Activated naive CD4-positive, alpha-beta T cell treated with anti-CD3 and anti-CD28 coated beads, Interleukin-2, amount 10 ng/mL, durations not matched to agents 7 days and 5 days (primary cell): ENCODE results near the gene NBAS.
"Not testable (repeated sequence)": the region's sequence is repeated elsewhere in the genome, so short reads cannot be mapped to it uniquely, and the experiment has no call there.

Experiments used
- CTCF ChIA-PET: fragments of 350-600 bp; sonication (Branson Sonifier 250); formaldehyde crosslinking; loops from one replicate; lab custom pipeline; 2021; ENCODE audit warnings: antibody characterized with exemption; lab: Charles Lee
- DNase-seq: peaks from one replicate; pipeline ENCODE4 v3.0.0-alpha.2; 2020
- H3K27ac Mint-ChIP-seq: one replicate; pipeline ENCODE4 v1.8.0; 2021; ENCODE audit warnings: mild to moderate bottlenecking, moderate library complexity, mixed read lengths
- H3K27me3 Mint-ChIP-seq: one replicate; pipeline ENCODE4 v1.8.0; 2021; ENCODE audit warnings: mild to moderate bottlenecking, mixed read lengths
- H3K36me3 Mint-ChIP-seq: one replicate; pipeline ENCODE4 v1.8.0; 2021; ENCODE audit warnings: mixed read lengths
- H3K4me1 Mint-ChIP-seq: one replicate; pipeline ENCODE4 v1.8.0; 2021; ENCODE audit warnings: mixed read lengths
- H3K4me3 Mint-ChIP-seq: one replicate; pipeline ENCODE4 v1.8.0; 2021; ENCODE audit warnings: mild to moderate bottlenecking, moderate library complexity, mixed read lengths
- H3K9me3 Mint-ChIP-seq: one replicate; pipeline ENCODE4 v1.8.0; 2021; ENCODE audit warnings: mixed read lengths

The NBAS gene

DNA sequence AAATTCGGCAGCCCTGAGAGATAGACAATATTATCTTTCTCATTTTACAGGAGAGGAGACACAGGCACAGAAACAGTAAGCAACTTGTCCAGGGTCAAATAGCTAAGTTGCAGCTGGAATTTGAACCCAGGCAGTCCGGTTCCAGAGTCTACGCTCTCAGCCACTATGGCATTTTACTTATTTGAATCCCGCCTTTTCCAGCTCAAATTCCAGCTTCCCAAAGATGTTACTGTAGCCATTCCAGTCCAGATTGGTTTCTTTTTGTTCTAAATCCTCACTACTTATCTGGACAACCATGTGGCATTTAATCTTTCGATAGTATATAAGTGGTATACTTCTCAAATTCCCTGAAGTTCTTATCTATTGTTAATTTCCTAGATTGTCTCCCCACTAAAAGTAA is 125.7 kb downstream of the NBAS start:
- Mint-ChIP-seq H3K4me3 (no peak overlapping the region), H3K4me1 (no peaks in the 10 kb centered on the region), H3K27ac (no peak overlapping the region), H3K9me3 (no peaks in the 10 kb centered on the region), H3K27me3 (no peaks in the 10 kb centered on the region), H3K36me3 (peaks cover 2% of the 10 kb centered on the region)
- DNase-seq, result no peak
- CTCF ChIA-PET, result no interaction called here

GRCh38 chr2:15432642-15433256 is 128.4 kb downstream of the NBAS start:
- no peaks in the 10 kb centered on the region for H3K9me3 Mint-ChIP-seq
- H3K4me3 Mint-ChIP-seq, result no peak overlapping the region
- H3K27me3 Mint-ChIP-seq, result no peaks in the 10 kb centered on the region
- H3K27ac Mint-ChIP-seq, result no peak overlapping the region
- no peak for DNase-seq
- no peaks in the 10 kb centered on the region for H3K4me1 Mint-ChIP-seq
- CTCF ChIA-PET, result no interaction called here
- no peaks in the 10 kb centered on the region for H3K36me3 Mint-ChIP-seq

GRCh38 chr2:15429032-15429431 is 132.1 kb downstream of the NBAS start:
- Mint-ChIP-seq H3K27me3 (no peaks in the 10 kb centered on the region), H3K4me1 (no peaks in the 10 kb centered on the region), H3K9me3 (no peaks in the 10 kb centered on the region), H3K4me3 (no peak overlapping the region), H3K36me3 (peaks cover 5% of the 10 kb centered on the region), H3K27ac (no peak overlapping the region)
- CTCF ChIA-PET, result no interaction called here
- no peak for DNase-seq

DNA sequence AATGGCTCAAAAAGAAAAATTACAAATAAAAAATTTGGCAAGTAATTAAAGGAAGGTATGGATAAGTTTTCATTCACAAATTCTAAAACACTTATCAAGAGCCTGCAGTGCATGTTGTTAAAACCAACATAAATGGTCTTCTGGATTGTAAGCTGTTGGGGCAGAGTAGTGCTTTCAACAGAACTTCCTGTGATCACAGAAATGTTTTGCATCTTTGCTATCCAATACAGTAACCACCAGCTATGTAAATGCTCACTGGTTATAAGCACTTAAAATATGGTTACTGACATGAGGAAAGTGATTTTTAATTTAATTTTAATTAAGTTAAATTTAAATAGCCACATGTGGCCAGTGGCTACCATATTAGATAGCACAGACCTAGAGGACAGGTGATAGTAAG is 133.1 kb downstream of the NBAS start:
- H3K4me3 Mint-ChIP-seq, result no peak overlapping the region
- no peaks in the 10 kb centered on the region for H3K4me1 Mint-ChIP-seq
- no peaks in the 10 kb centered on the region for H3K9me3 Mint-ChIP-seq
- H3K36me3 Mint-ChIP-seq, result peaks cover 5% of the 10 kb centered on the region
- H3K27me3 Mint-ChIP-seq, result no peaks in the 10 kb centered on the region
- no peak for DNase-seq
- H3K27ac Mint-ChIP-seq, result no peak overlapping the region
- CTCF ChIA-PET, result no interaction called here

DNA sequence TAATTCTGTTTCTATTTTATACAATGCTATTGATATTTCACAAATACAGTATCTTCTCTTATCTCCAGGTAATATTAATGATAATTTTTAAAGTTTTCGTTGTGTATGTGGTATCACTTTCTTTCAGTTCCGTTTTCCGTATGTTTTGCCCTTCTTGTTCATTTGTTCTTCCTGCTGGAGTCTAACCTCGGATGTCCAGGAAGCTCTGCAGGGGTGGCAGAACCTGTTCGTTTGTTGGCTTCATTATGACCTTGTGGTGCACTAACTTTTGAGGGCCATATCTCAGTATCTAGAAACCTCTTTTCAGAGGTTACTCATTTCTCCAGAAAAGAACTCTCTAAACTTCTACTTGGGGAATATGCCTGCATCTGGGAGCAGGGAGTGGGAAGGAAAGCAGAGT is 134.5 kb downstream of the NBAS start:
- H3K4me3 Mint-ChIP-seq, result no peak overlapping the region
- DNase-seq, result no peak
- H3K27me3 Mint-ChIP-seq, result no peaks in the 10 kb centered on the region
- H3K9me3 Mint-ChIP-seq, result no peaks in the 10 kb centered on the region
- CTCF ChIA-PET, result no interaction called here
- peaks cover 5% of the 10 kb centered on the region for H3K36me3 Mint-ChIP-seq
- H3K27ac Mint-ChIP-seq, result no peak overlapping the region
- no peaks in the 10 kb centered on the region for H3K4me1 Mint-ChIP-seq

DNA sequence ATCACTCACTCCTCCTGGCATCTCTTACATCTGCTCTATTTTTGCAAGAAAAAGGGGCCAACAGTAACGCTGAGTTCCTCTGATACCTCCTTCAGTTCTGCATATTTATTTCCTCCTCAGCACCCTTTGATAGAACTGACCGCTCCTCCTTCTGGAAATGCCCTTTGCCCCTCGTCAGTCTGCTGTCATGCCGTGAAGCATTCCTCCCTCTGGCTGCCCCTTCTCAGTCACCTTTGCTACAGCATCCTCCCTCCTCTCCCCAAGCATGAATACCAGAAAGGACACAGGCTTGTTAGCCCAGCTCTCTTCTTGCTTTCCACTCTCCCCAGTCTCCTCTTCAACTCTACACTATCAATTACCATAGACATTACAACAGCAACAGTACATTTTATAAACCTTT is 135.4 kb downstream of the NBAS start:
- DNase-seq, result no peak
- CTCF ChIA-PET, result no interaction called here
- Mint-ChIP-seq H3K4me3 (no peak overlapping the region), H3K36me3 (peaks cover 5% of the 10 kb centered on the region), H3K4me1 (no peaks in the 10 kb centered on the region), H3K27me3 (no peaks in the 10 kb centered on the region), H3K9me3 (no peaks in the 10 kb centered on the region), H3K27ac (no peak overlapping the region)

GRCh38 chr2:15421753-15422152 is 139.4 kb downstream of the NBAS start:
- Mint-ChIP-seq H3K9me3 (no peaks in the 10 kb centered on the region), H3K27ac (no peak overlapping the region), H3K4me1 (no peaks in the 10 kb centered on the region), H3K36me3 (peaks cover 2% of the 10 kb centered on the region), H3K4me3 (no peak overlapping the region), H3K27me3 (no peaks in the 10 kb centered on the region)
- CTCF ChIA-PET, result no interaction called here
- no peak for DNase-seq

- no peak overlapping the region for H3K27ac Mint-ChIP-seq
- DNase-seq, result no peak
- H3K4me1 Mint-ChIP-seq, result no peaks in the 10 kb centered on the region
- CTCF ChIA-PET, result no interaction called here
- H3K27me3 Mint-ChIP-seq, result no peaks in the 10 kb centered on the region
- no peak overlapping the region for H3K4me3 Mint-ChIP-seq
- H3K9me3 Mint-ChIP-seq, result no peaks in the 10 kb centered on the region
- H3K36me3 Mint-ChIP-seq, result peaks cover 11% of the 10 kb centered on the region
These were observed 145.4 kb downstream of the NBAS start for GRCh38 chr2:15415748-15416147.

GRCh38 chr2:15412779-15413178 is 148.4 kb downstream of the NBAS start:
- CTCF ChIA-PET, result no interaction called here
- Mint-ChIP-seq H3K36me3 (peaks cover 11% of the 10 kb centered on the region), H3K27ac (no peak overlapping the region), H3K4me3 (no peak overlapping the region), H3K9me3 (no peaks in the 10 kb centered on the region), H3K27me3 (no peaks in the 10 kb centered on the region), H3K4me1 (no peaks in the 10 kb centered on the region)
- no peak for DNase-seq

- Mint-ChIP-seq H3K27ac (no peak overlapping the region), H3K36me3 (peaks cover 11% of the 10 kb centered on the region), H3K4me3 (no peak overlapping the region), H3K9me3 (no peaks in the 10 kb centered on the region), H3K4me1 (no peaks in the 10 kb centered on the region), H3K27me3 (no peaks in the 10 kb centered on the region)
- CTCF ChIA-PET, result no interaction called here
- no peak for DNase-seq
These were observed 148.8 kb downstream of the NBAS start for GRCh38 chr2:15412309-15412708.

DNA sequence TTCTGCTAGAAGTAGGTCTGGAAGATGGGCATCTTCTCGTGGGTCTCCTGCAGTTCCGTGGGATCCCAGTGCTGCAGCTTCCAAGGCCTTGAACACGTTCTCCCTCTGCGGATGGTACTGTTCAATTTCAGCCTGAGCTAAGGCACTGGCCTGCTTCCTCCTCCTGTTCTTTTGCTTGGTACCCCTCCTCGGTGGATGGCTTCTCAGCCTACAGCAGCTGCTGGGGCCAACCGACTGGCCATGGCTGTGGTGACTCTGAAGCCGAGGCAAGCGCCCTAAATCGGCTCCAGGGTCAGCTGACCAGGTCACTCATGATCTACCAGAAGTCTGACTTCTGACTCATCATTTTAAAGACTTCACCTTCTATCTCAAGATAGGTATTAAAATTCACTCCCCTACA is 150.2 kb downstream of the NBAS start:
- Mint-ChIP-seq H3K36me3 (peaks cover 9% of the 10 kb centered on the region), H3K4me1 (no peaks in the 10 kb centered on the region), H3K27ac (no peak overlapping the region), H3K9me3 (no peaks in the 10 kb centered on the region), H3K27me3 (no peaks in the 10 kb centered on the region), H3K4me3 (no peak overlapping the region)
- CTCF ChIA-PET, result no interaction called here
- DNase-seq, result no peak

DNA sequence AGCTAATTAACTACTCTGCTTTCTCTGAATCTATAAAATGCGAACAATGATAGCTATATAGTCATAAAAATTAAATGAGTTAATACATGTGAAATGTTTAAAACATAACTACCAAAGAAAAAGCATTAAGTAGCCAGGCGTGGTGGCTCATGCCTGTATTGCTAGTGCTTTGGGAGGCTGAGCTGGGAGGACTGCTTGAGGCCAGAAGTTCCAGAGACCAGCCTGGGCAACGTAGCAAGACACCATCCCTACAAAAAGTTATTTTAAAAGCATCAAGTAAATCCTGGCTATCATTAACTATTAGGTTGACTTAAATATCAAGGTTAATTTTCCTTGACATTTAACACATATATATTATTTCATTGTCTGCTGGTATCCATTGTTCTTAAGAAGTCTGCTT is 152.4 kb downstream of the NBAS start:
- H3K4me3 Mint-ChIP-seq, result no peak overlapping the region
- no peaks in the 10 kb centered on the region for H3K9me3 Mint-ChIP-seq
- H3K27me3 Mint-ChIP-seq, result no peaks in the 10 kb centered on the region
- CTCF ChIA-PET, result no interaction called here
- no peaks in the 10 kb centered on the region for H3K4me1 Mint-ChIP-seq
- H3K36me3 Mint-ChIP-seq, result peaks cover 11% of the 10 kb centered on the region
- no peak for DNase-seq
- H3K27ac Mint-ChIP-seq, result no peak overlapping the region

- DNase-seq, result no peak
- Mint-ChIP-seq H3K27me3 (no peaks in the 10 kb centered on the region), H3K4me1 (no peaks in the 10 kb centered on the region), H3K9me3 (no peaks in the 10 kb centered on the region), H3K27ac (no peak overlapping the region), H3K36me3 (peaks cover 8% of the 10 kb centered on the region), H3K4me3 (no peak overlapping the region)
- CTCF ChIA-PET, result no interaction called here
These were observed 153.5 kb downstream of the NBAS start for GRCh38 chr2:15407666-15408065.

GRCh38 chr2:15404511-15404910 is 156.6 kb downstream of the NBAS start:
- H3K9me3 Mint-ChIP-seq, H3K27ac Mint-ChIP-seq, DNase-seq, H3K36me3 Mint-ChIP-seq, CTCF ChIA-PET, H3K4me1 Mint-ChIP-seq, H3K4me3 Mint-ChIP-seq, H3K27me3 Mint-ChIP-seq: not testable (repeated sequence)

- H3K27me3 Mint-ChIP-seq, result no peaks in the 10 kb centered on the region
- H3K4me1 Mint-ChIP-seq, result no peaks in the 10 kb centered on the region
- no peaks in the 10 kb centered on the region for H3K9me3 Mint-ChIP-seq
- DNase-seq, result no peak
- no peak overlapping the region for H3K4me3 Mint-ChIP-seq
- CTCF ChIA-PET, result no interaction called here
- H3K36me3 Mint-ChIP-seq, result peaks cover 7% of the 10 kb centered on the region
- H3K27ac Mint-ChIP-seq, result no peak overlapping the region
These were observed 160.8 kb downstream of the NBAS start for GRCh38 chr2:15400240-15400826.
